H9 (cell line): Measurements from ENCODE around the gene NDC1. TPM values are rescaled to one million over a fixed set of nuclear protein-coding genes. Genes with fewer than 3 reads are reported as not detected.

Source experiments
- DNase-seq: peaks from one replicate; pipeline ENCODE4 v3.0.0-alpha.2; 2017
- H2AFZ ChIP-seq: one replicate; pipeline ENCODE4 v1.6.1; 2013; ENCODE audit warnings: mild to moderate bottlenecking, low read length, control low read depth, moderate library complexity
- H2AK5ac ChIP-seq: 2 replicates; pipeline ENCODE4 v1.6.1; 2013; ENCODE audit warnings: low read length, control low read depth, mixed read lengths; ENCODE audit not compliant: insufficient read length
- H2BK120ac ChIP-seq: one replicate; pipeline ENCODE4 v1.6.1; 2013; ENCODE audit warnings: low read depth, mild to moderate bottlenecking, low read length, control low read depth, inconsistent platforms; ENCODE audit not compliant: poor library complexity, severe bottlenecking
- H2BK12ac ChIP-seq: 2 replicates; pipeline ENCODE4 v1.6.1; 2013; ENCODE audit warnings: low read length, control low read depth, mixed read lengths, low read depth; ENCODE audit not compliant: insufficient read length
- H2BK15ac ChIP-seq: 2 replicates; pipeline ENCODE4 v1.6.1; 2013; ENCODE audit warnings: low read depth, low read length, control low read depth
- H2BK20ac ChIP-seq: one replicate; pipeline ENCODE4 v1.6.1; 2013; ENCODE audit warnings: low read depth, mild to moderate bottlenecking, low read length, control low read depth, inconsistent platforms; ENCODE audit not compliant: poor library complexity, severe bottlenecking
- H2BK5ac ChIP-seq: 2 replicates; pipeline ENCODE4 v1.6.1; 2013; ENCODE audit warnings: low read length, control low read depth, mixed read lengths; ENCODE audit not compliant: insufficient read length
- H3K14ac ChIP-seq: 2 replicates; pipeline ENCODE4 v1.6.1; 2013; ENCODE audit warnings: low read length, control low read depth; ENCODE audit not compliant: insufficient read depth
- H3K18ac ChIP-seq: 2 replicates; pipeline ENCODE4 v1.6.1; 2013; ENCODE audit warnings: low read depth, mild to moderate bottlenecking, mixed read lengths, low read length, control low read depth; ENCODE audit not compliant: insufficient read length
- H3K23ac ChIP-seq: 2 replicates; pipeline ENCODE4 v1.6.1; 2013; ENCODE audit warnings: low read length, control low read depth, mixed read lengths, low read depth; ENCODE audit not compliant: insufficient read length
- H3K23me2 ChIP-seq: 2 replicates; pipeline ENCODE4 v1.6.1; 2013; ENCODE audit warnings: low read depth, mild to moderate bottlenecking, mixed read lengths, low read length, control low read depth; ENCODE audit not compliant: insufficient read length, poor library complexity, severe bottlenecking
- H3K27ac ChIP-seq: 2 replicates; pipeline ENCODE4 v1.5.1; 2013; ENCODE audit warnings: low read length, control low read depth, mixed read lengths, low read depth; ENCODE audit not compliant: insufficient read length
- H3K27me3 ChIP-seq: 2 replicates; pipeline ENCODE4 v1.6.1; 2013; ENCODE audit warnings: low read length, control low read depth, inconsistent platforms; ENCODE audit not compliant: insufficient read depth
- H3K4ac ChIP-seq: 2 replicates; pipeline ENCODE4 v1.6.1; 2013; ENCODE audit warnings: low read depth, mild to moderate bottlenecking, control low read depth, inconsistent platforms, low read length, moderate library complexity
- H3K4me1 ChIP-seq: 2 replicates; pipeline ENCODE4 v1.6.1; 2013; ENCODE audit warnings: low read length, control low read depth, inconsistent platforms; ENCODE audit not compliant: insufficient read depth
- H3K4me2 ChIP-seq: 2 replicates; pipeline ENCODE4 v1.6.1; 2013; ENCODE audit warnings: low read length, control low read depth, mixed read lengths; ENCODE audit not compliant: insufficient read length, insufficient read depth
- H3K56ac ChIP-seq: 2 replicates; pipeline ENCODE4 v1.6.1; 2013; ENCODE audit warnings: low read depth, mild to moderate bottlenecking, mixed read lengths, low read length, control low read depth; ENCODE audit not compliant: insufficient read length
- H3K79me1 ChIP-seq: 2 replicates; pipeline ENCODE4 v1.6.1; 2013; ENCODE audit warnings: low read depth, mild to moderate bottlenecking, moderate library complexity, low read length, control low read depth, inconsistent platforms; ENCODE audit not compliant: insufficient read depth, poor library complexity, severe bottlenecking
- H3K79me2 ChIP-seq: 2 replicates; pipeline ENCODE4 v1.6.1; 2013; ENCODE audit warnings: low read length, control low read depth, inconsistent platforms; ENCODE audit not compliant: insufficient read depth
- H3K9ac ChIP-seq: 2 replicates; pipeline ENCODE4 v1.6.1; 2013; ENCODE audit warnings: low read length, control low read depth, mixed read lengths; ENCODE audit not compliant: insufficient read length; ENCODE audit errors: extremely low read depth
- H3K9me3 ChIP-seq: one replicate; pipeline ENCODE4 v1.6.1; 2013; ENCODE audit warnings: low read depth, low read length, inconsistent platforms; ENCODE audit not compliant: control insufficient read depth
- H3T11ph ChIP-seq: one replicate; pipeline ENCODE4 v1.6.1; 2013; ENCODE audit warnings: mild to moderate bottlenecking, low read length, control low read depth, inconsistent platforms
- H4K20me1 ChIP-seq: one replicate; pipeline ENCODE4 v1.6.1; 2013; ENCODE audit not compliant: control insufficient read depth, insufficient read length, insufficient read depth
- H4K5ac ChIP-seq: 2 replicates; pipeline ENCODE4 v1.6.1; 2013; ENCODE audit warnings: low read depth, mild to moderate bottlenecking, mixed read lengths, low read length, control low read depth; ENCODE audit not compliant: insufficient read length
- H4K8ac ChIP-seq: replicated peaks from 2 replicates; pipeline ENCODE4 v1.6.1; 2013; ENCODE audit warnings: low read length, control low read depth, mixed read lengths, low read depth; ENCODE audit not compliant: insufficient read length
- H4K91ac ChIP-seq: 2 replicates; pipeline ENCODE4 v1.6.1; 2013; ENCODE audit warnings: low read depth, mild to moderate bottlenecking, moderate library complexity, mixed read lengths, low read length, control low read depth; ENCODE audit not compliant: insufficient read length
- H3K27ac Mint-ChIP-seq, 3 experiments: 2 replicates in 2 of 3; 3 replicates in 1 of 3; pipeline ENCODE4 v1.8.0; 2020 to 2021; ENCODE audit warnings: mixed read lengths in 3 of 3, mild to moderate bottlenecking in 1 of 3, moderate library complexity in 1 of 3
- H3K27me3 Mint-ChIP-seq: 2 replicates; pipeline ENCODE4 v1.8.0; 2021; ENCODE audit warnings: low read depth, mild to moderate bottlenecking, moderate library complexity, mixed read lengths
- H3K36me3 Mint-ChIP-seq, 3 experiments: 2 replicates in 2 of 3; 3 replicates in 1 of 3; pipeline ENCODE4 v1.8.0; 2020 to 2021; ENCODE audit warnings: low read depth in 3 of 3, mixed read lengths in 3 of 3; ENCODE audit not compliant: insufficient read depth in 1 of 3
- H3K4me1 Mint-ChIP-seq, 2 experiments: 2 replicates each; pipeline ENCODE4 v1.8.0; 2020; ENCODE audit warnings: mixed read lengths in 2 of 2
- H3K4me3 Mint-ChIP-seq, 2 experiments: 2 replicates in 1 of 2; 3 replicates in 1 of 2; pipeline ENCODE4 v1.8.0; 2020 to 2021; ENCODE audit warnings: mild to moderate bottlenecking in 2 of 2, mixed read lengths in 2 of 2, moderate library complexity in 1 of 2
- H3K9me3 Mint-ChIP-seq, 2 experiments: 2 replicates in 1 of 2; 3 replicates in 1 of 2; pipeline ENCODE4 v1.8.0; 2020; ENCODE audit warnings: mild to moderate bottlenecking in 2 of 2, mixed read lengths in 2 of 2, moderate library complexity in 1 of 2
- WGBS: extraction: QIAGEN DNeasy Blood & Tissue Kit; methylation state at CpG from one replicate; pipeline ENCODE4 v1.1.7; 2013; ENCODE audit warnings: missing lambda C conversion rate, low lambda C conversion rate, mixed read lengths; ENCODE audit not compliant: insufficient read length; ENCODE audit errors: extremely low coverage; 5-methylcytosine and 5-hydroxymethylcytosine counted together
- total RNA-seq: library from RNA; stranded (reverse); gene quantifications from 2 replicates; pipeline ENCODE4 v1.2.1, GENCODE V29; 2021
- TF ChIP-seq, protein P1 (sequence below): fragments of 200-600 bp; sonication (generic); conservative IDR thresholded peaks from 3 replicates; pipeline ENCODE4 v1.8.0; 2021; ENCODE audit warnings: antibody characterized with exemption, mild to moderate bottlenecking

NDC1 gene
- total RNA-seq, 1 experiment from 2014 or later = 49.3 TPM

DNA sequence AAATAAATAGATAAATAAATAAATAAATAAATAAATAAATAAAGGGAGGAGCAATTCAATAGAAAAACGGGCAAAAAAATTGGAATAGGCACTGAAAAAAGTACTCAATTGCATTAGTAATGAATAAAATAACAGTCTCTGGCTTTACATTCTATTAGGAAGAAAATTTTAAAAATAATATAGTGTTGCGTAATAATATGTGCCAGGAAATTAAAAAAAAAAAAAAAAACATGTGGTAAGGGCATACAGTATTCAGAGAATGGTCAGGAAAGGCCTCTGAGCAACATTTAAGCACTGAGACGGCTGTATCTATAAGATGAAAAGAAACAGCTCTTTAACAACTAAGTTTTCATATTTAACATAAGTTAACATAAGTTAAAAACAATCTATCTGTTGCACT lies 50.4 kb downstream of the NDC1 start:
- H3K27ac ChIP-seq = no peak overlapping the region
- H2BK15ac ChIP-seq = no peak overlapping the region
- H3K9me3 ChIP-seq = no peaks in the 10 kb centered on the region
- H4K5ac ChIP-seq = no peak overlapping the region
- H2BK5ac ChIP-seq = no peak overlapping the region
- no peaks in the 10 kb centered on the region for H3K79me1 ChIP-seq
- no peak overlapping the region for H2AFZ ChIP-seq
- no peaks in the 10 kb centered on the region for H3K27me3 ChIP-seq
- H3K79me2 ChIP-seq = no peaks in the 10 kb centered on the region
- no peaks in the 10 kb centered on the region for H3K4me1 ChIP-seq
- H2BK20ac ChIP-seq = no peak overlapping the region
- WGBS = 100% methylated on average over 1 of the region's 3 CpGs
- TF ChIP-seq, protein P1, sequence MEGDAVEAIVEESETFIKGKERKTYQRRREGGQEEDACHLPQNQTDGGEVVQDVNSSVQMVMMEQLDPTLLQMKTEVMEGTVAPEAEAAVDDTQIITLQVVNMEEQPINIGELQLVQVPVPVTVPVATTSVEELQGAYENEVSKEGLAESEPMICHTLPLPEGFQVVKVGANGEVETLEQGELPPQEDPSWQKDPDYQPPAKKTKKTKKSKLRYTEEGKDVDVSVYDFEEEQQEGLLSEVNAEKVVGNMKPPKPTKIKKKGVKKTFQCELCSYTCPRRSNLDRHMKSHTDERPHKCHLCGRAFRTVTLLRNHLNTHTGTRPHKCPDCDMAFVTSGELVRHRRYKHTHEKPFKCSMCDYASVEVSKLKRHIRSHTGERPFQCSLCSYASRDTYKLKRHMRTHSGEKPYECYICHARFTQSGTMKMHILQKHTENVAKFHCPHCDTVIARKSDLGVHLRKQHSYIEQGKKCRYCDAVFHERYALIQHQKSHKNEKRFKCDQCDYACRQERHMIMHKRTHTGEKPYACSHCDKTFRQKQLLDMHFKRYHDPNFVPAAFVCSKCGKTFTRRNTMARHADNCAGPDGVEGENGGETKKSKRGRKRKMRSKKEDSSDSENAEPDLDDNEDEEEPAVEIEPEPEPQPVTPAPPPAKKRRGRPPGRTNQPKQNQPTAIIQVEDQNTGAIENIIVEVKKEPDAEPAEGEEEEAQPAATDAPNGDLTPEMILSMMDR = no peak
- H2AK5ac ChIP-seq = no peak overlapping the region
- H2BK120ac ChIP-seq = no peak overlapping the region
- peaks cover 35 to 84% (median 60%) of the 10 kb centered on the region in 3 experiments for H3K36me3 Mint-ChIP-seq
- H3K27me3 Mint-ChIP-seq = no peaks in the 10 kb centered on the region
- no peak overlapping the region for H3K27ac Mint-ChIP-seq
- H2BK12ac ChIP-seq = no peak overlapping the region
- H4K20me1 ChIP-seq = no peaks in the 10 kb centered on the region
- H4K8ac ChIP-seq = no peak overlapping the region
- no peak for DNase-seq
- H4K91ac ChIP-seq = no peak overlapping the region
- no peak overlapping the region for H3K4ac ChIP-seq
- no peak overlapping the region for H3K18ac ChIP-seq
- no peaks in the 10 kb centered on the region; a peak in 1 of 5 replicates for H3K9me3 Mint-ChIP-seq
- no peaks in the 10 kb centered on the region for H3K4me1 Mint-ChIP-seq
- no peak overlapping the region for H3K4me3 Mint-ChIP-seq
- no peak overlapping the region for H3K56ac ChIP-seq
- no peak overlapping the region for H3K23ac ChIP-seq
- H3K4me2 ChIP-seq = no peak overlapping the region
- H3K14ac ChIP-seq = no peak overlapping the region
- H3K9ac ChIP-seq = no peak overlapping the region
- H3T11ph ChIP-seq = no peak overlapping the region
- no peaks in the 10 kb centered on the region for H3K23me2 ChIP-seq
